CD1c-positive myeloid dendritic cell (primary cell): ENCODE results near the gene CA12.

Experiments used
- DNase-seq: peaks from one replicate; pipeline ENCODE4 v3.0.0-alpha.2; 2016; ENCODE audit errors: extremely low spot score

The CA12 gene

DNA sequence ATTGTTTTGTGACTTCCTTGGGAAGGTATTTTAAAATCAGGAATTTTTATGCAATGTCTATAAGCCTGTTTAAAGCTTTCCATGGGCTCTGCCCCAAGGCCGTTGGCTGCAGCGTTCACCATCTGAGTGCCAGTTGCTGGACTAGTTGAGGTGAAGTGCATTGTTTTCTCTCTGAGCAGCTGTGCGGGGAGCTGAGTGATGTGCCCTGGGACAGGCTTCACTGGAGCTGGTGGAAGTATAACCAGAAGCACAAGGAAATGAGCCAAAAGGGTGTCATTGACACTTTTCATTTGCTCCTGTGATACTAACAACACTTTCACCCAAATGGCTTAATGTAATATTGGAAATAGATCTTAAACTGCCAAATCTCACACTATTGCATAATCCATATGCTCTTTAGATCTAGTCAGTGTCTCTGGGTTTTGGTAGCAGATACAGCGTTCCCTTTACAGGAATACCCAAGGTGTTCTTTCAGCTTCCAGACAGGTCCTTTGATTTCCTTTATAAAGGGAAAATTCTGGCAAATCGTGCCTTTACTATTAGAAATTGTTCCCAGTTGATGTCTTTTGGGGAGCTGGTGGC lies 75.1 kb downstream of the CA12 start:
- DNase-seq = no peak

DNA sequence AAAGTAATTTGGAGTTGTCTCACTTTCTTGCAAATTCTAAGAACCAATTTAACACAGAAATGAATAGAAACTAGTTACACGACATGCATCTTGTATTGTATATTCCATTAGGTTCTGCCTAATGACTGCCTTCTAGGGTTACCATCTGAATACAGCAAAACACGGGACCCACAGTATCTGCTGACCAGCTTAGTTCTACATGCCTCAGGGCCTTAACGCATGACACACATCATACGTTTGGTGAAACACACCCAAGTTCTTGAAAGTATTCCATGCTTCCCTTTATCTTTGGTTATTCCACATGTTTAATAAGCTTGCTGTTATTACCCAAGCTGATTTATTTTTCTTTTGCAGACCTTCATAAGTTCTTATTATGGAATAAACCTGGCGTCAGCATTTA lies 76.4 kb downstream of the CA12 start:
- no peak for DNase-seq

DNA sequence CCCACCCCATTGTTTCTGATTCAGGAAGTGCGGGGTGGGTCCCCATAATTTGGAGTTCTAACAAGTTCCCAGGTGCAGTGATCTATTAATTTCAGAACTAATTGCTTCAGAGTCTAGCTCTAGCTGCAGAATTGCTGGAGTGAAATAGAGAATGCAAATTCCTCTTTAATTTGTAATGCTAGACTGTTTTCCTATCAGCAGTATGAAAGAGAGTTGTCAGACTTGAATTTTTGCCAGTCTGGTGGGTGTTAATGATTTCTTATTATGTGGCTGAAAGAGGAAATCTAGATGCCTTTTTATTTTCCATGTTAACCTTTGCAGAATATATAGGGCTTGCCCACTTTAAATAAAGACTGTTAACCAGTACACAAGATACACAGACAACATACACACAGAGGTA lies 80.6 kb downstream of the CA12 start:
- DNase-seq = no peak

DNA sequence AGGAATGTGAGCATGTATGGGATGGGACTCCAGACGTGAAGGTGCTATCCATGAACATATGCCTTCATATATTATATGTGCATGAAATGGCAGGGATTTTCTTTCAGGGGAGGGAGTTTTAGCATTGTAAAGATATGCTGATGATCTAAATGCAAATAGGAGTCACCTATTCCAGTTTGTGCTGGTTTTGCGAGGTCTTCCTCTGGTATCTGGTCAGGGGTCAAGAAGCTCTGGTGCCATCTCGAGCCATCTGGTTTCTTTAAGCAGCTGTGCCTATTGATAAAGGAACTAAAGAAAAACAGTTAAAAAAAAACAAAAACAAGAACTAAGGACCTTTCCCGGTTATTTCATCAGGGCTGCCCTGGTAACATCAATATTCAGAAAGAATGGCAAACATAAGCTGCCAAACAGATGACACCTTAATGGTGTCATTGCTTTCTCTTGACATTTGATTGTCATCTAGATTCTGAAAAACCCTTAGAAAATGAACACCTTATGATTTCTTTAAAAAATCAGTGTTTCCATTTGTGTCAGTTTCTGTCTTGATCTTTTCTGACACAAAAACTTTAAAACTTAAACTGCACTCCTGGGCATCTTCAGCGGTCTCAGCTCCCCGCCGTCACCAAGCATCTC lies 81.6 kb downstream of the CA12 start:
- DNase-seq = no peak

DNA sequence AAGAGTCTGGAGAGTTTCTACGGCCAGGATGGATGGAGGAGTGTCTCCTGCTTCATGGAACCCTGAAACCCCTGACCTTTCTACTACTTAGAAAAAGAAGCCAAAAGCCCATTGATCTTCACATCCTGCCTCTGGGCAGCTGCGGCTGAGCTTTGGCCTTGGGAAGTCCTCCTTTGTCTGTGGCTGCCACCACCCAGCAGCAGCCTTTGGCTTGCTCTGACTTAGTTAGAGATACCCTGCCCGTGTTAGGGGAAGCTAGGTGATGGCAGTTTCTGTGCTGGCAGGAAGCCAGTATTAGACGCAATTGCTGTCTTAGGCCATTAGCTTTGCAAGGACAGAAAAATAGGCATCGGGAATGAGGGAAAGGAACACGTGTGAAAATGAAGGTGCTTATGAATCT lies 85.5 kb downstream of the CA12 start:
- no peak for DNase-seq

DNA sequence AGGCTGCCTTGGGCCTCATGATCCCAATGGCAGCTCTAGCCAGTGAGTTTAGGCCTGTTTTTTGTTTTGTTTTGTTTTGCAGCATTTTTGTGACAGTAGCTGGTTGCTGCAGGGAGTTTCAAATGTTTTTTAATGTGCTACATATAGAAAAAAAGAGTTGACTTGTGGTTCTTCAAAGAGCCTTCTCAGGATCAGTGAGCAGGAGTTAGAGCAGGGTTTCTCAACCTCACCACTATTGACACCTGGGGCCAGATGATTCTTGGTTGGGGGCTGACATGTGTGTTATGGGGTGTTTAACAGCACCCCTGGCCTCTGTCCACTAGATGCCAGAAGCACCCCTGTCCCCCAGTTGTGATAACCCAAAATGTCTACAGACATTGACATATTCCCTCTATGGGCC lies 86.3 kb downstream of the CA12 start:
- no peak for DNase-seq

DNA sequence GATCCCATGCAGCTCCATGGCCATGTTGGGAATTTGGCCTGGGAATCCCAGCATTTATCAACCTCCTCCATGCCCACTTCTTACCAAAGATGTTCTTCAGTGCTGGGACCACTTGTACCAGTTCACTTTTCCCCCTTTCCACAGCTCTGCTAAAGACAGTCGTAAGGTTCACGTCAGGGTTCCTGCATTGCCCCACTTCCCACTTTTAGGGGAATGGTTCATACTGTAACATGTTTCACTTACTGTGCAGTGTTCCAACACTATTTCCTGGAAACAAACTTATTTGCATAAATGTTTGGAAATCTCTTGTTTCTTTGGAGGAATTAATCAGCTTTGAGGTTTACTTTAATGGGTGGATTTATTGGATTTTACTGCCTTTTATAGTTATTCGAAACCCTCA lies 87.3 kb downstream of the CA12 start:
- peak; percentile 51 for DNase-seq

DNA sequence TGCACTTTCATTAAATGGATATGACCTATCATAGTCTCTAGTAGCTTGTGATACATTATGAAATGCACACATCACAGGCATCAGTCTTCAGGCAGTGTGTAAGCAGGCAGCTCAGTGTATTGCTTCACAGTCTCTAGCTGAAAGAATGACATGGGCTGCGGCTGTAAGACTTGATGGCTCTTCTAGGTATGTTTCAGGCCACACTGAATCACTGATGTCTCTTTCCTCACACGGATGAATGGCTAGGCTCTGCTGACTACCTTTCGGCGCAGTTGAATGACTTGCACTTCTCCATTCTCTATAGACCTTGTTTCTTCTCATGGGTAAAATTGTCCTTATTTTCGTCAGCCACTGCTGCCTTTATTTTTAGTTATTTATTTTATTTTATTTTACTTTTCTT lies 88.9 kb downstream of the CA12 start:
- no peak for DNase-seq

DNA sequence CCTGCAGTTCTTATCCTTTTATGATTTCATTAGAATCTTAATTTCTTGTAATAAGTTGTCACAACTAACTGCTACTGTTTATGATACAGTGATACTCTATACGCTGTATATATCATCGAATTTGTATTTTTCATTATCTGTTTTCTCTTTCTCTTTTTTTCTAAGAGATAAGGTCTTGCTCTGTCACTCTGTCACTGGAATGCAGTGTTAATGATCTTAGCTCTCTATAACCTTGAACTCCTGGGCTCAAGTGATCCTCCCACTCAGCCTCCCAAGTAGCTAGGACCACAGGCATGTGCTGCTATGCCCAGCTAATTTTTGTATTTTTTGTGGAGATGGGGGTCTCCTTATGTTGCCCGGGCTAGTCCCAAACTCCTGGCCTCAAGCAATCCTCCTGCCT lies 89.4 kb downstream of the CA12 start:
- DNase-seq = no peak

DNA sequence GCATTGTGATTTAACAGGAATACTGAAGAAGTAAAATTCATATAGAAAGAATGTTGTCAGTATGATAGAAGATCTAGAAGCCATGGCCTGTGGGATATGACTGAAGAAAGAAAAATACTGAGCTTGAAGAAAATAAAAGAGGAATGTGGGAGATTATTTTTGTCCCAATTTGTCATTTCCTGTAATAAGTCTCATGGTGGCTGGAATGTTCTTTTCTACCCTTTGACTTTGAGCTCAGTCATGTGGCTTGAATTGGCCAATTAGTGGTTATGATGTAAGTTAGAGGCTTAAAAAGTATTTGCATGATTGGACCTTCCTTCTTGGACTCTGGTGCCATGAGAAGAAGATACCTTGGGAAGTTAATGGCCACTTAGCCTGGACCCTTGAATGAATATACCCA lies 90.1 kb downstream of the CA12 start:
- no peak for DNase-seq

DNA sequence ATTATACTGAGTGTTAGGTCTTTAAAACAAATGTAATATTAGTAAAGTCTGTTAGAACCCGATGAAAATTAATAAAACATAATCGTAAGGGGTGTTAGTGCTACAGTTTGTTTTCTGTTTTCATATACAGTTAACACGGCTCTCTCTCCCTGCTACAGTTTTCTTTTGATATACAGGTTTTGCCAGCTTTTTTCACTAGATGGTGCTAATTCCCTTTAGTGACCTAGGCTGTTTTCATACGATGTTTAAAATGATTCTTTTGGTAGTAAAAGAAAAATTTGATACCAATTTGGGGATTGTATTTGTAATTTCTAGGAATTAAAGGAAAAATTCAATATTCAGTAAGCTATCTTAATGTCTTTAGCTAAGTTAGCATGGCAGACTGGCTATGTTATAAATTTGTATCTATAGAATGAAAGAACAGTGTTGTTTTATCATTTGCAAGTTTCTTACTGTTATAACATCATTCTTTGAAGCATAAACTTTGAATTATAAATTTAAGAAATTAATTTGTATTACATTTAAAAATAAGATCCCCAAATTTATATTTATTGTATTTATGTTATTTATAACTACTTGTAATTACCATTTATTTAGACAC lies 92.8 kb downstream of the CA12 start:
- peak; percentile 69 for DNase-seq

DNA sequence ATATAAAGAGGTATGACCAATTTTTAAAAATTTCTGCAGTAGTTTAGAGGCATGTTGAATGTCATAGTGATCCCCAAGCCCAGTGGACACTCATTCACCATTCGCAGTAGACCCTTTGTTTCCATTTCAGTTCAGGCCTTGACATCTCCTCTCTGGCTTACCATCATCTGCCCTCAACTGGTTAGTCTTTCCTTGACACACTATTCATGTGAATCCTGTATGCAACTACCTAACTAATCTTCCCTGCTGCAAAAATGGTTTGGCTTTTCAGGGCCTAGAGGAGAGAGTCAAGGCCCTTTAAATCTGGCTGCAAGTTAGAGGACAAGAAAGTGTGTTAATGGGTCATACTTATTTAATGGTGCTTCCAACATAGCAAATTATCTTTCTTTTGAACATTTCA lies 93.3 kb downstream of the CA12 start:
- DNase-seq = no peak

DNA sequence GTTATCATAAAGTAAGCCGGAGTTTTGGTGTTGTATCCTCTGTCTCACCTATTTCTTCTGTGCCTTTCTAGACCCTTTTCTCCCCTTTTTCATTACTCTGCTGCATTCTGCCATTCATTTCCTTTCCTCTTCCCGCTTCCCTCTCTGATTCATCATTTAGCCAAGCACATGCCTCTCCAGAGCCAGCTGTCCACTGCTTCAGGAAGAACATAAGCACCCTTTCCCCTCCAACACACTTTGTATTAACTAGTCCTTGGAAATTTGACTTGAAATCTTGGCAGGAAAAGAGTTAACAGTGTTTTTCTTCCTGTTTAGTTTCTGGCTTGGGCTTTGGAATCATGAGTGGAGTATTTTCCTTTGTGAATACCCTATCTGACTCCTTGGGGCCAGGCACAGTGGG lies 94.5 kb downstream of the CA12 start:
- no peak for DNase-seq

DNA sequence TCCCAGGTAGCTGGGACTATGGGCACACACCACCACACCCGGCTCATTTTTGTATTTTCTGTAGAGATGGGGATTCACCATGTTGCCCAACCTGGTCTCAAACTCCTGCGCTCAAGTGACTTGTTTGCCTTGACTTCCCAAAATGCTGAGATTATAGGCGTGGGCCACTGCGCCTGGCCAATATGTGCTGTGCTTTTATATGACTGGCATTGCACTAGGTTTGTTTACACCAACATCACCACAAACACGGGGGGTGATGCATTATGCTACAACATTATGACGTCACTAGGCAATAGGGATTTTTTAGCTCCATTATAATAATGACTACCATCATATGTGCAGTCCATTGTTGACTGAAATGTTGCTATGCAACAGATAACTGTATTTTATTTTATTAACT lies 97.3 kb downstream of the CA12 start:
- peak; percentile 12 for DNase-seq

DNA sequence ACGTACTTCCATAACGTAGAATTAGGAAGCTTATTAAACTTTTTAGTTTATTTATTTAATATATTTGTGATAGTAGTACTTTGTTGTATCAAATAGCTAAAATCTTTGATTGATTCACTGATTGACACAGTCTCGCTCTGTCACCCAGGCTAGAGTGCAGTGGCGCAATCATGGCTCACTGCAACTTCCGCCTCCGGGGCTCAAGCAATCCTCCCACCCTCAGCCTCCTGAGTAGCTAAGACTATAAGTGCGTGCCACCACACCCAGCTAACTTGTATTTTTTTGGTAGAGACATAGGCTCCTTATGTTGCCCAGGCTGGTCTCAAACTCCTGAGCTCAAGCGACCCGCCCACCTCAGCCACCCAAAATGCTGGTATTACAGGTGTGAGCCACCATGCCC lies 98.5 kb downstream of the CA12 start:
- DNase-seq = peak; percentile 92

DNA sequence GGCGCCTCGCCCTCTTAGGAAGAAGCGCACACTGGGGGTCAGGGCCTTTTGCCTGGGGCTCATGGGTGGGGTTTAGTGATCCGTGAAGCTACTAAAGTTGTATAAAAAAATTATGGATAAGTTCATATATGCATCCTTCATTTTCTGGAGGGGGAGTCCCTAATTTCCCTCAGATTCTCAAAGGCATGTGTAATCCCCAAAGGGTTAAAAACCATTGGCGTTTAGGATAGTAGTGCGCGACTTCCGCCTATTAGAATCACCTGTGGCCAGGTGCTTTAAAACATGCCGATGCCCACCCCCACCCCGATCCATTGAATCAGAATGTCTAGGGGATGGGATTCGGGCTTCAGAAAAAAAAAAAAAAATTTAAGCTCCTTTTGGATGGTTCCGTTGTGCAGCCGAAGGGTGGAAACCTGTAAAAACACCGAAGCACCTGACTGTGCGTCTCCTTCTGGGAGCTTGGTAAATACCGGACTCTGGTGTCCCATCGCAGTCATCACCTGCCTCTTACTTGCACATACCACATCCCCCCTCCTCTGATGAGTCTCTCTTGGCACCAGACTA lies 103.7 kb downstream of the CA12 start:
- DNase-seq = no peak

DNA sequence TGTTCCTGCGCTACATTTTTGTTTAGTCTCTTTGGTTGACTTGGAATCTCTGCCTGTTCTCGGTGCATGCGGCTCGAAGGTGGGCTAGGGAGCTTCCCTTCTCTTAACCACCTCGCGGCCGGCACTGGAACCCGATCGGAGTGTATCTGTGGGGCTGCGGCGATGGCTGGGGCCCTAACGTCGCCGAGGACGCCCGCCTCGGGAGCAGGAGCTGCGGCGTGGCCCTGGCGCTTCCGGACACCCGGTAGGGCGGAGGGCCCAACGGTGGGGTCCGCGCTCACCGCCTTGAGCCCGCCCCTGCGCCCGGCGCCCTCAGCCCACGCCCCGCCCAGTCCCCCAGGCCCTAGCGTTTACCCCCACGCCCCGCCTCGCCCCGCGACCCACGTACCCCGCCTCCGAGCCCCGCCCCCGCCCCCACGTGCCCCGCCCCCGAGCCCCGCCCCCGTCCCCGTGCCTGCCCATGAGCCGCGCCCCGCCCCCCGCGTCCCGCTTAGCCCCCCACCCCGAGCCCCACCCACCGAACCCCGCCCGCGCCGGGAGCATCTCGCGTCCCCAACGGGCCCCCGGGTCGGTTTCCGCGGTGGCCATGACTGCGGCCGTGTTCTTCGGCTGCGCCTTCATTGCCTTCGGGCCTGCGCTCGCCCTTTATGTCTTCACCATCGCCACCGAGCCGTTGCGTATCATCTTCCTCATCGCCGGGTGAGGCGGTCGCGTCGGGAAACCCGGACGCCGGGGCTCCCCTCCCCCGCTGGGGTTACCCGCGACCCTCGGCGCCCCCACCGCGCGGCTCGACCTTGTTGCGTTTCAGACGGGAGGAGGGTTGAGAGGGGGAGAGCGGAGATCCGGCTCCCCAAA lies 104.4 kb downstream of the CA12 start, which contains the start of gene APH1B:
TSS of gene APH1B (plus strand) at position 568 of the 855 bp plus-strand sequence. CDS start at position 587, 19 bp downstream.
- peak; percentile 61 for DNase-seq

DNA sequence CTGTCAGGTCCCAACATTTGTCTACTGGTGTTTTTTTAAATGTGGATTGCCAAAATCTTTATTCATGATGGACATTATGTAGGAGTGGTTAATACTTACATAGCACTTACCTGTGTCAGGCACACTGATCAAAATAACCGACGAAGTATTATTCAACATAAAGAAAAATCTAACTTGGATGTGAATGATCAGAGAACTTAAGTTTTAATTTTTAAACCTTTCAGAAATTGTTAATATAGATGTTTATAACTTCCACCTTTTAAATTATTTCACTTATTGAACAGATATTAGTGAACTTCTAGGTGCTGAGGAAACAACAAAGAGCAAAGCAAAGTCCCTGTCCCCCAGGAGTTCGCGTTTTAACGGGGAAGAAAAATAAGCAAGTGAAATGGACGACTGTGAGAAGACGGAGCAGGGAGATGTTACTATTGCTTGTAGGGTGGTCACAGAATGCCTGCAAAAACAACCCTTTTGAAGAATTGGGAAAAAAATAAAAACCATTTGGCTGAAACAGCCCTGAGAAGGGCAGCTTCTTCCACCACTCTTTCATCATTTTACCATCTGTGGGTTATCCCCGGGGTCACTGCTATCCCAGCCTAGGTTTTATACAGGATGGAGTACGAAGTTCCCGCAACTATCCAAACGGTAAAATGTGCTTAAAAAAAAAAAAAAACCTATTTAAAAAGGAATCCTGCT lies 105.2 kb downstream of the CA12 start:
- no peak for DNase-seq

DNA sequence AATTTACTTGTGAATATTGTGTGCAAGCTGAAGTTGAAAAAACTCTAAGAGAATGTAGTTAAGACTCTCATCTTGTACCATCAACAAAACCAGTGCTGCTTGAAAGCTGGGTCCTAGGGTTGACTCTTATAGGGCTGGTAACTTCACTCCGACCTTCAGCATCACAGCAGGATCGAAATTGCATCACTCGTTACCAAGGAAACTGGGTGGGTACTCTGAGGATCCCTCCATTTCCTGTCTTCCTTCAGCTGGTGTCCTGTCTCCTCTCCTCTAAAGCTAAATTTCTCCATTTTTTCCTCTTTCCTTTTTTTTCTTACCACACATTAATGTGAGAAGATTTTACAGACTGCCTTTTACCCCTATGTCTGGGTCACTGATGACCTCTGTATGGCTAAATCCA lies 107.2 kb downstream of the CA12 start:
- peak; percentile 38 for DNase-seq
